Epidermal melanocyte (primary cell): ENCODE measurements around the gene UGT1A6.
"Not testable (repeated sequence)": the region's sequence is repeated elsewhere in the genome, so short reads cannot be mapped to it uniquely, and the experiment has no call there.

Experiments used
- DNase-seq: peaks from one replicate; pipeline ENCODE4 v3.0.0; 2011; ENCODE audit warnings: low spot score; ENCODE audit not compliant: insufficient read length

The UGT1A6 gene

GRCh38 chr2:233686928-233687327 is 5.8 kb upstream of the UGT1A6 start:
- no peak for DNase-seq

- DNase-seq = no peak
These were observed 4.3 kb upstream of the UGT1A6 start for GRCh38 chr2:233688341-233688740.

- DNase-seq = no peak
These were observed 3.7 kb upstream of the UGT1A6 start for GRCh38 chr2:233689031-233689430.

GRCh38 chr2:233689501-233689900 is 3.2 kb upstream of the UGT1A6 start:
- DNase-seq = no peak

- no peak for DNase-seq
These were observed 2.2 kb upstream of the UGT1A6 start for GRCh38 chr2:233690444-233690843.

- no peak for DNase-seq
These were observed 952 bp upstream of the UGT1A6 start for GRCh38 chr2:233691443-233692433.

GRCh38 chr2:233693963-233694362 is 1.3 kb downstream of the UGT1A6 start:
- DNase-seq = no peak

GRCh38 chr2:233698740-233699139 is 6.0 kb downstream of the UGT1A6 start:
- no peak for DNase-seq

GRCh38 chr2:233699424-233700027 is 6.8 kb downstream of the UGT1A6 start:
- no peak for DNase-seq

GRCh38 chr2:233700028-233700635 is 7.4 kb downstream of the UGT1A6 start:
- DNase-seq = no peak

- DNase-seq = not testable (repeated sequence)
These were observed 8.2 kb downstream of the UGT1A6 start for GRCh38 chr2:233700842-233701241.

GRCh38 chr2:233702238-233702637 is 9.5 kb downstream of the UGT1A6 start:
- no peak for DNase-seq

GRCh38 chr2:233705911-233706506 is 13.3 kb downstream of the UGT1A6 start:
- DNase-seq = no peak

GRCh38 chr2:233706720-233707119 is 14.0 kb downstream of the UGT1A6 start:
- DNase-seq = no peak

GRCh38 chr2:233707940-233708644 is 15.4 kb downstream of the UGT1A6 start:
- DNase-seq = no peak

GRCh38 chr2:233708942-233709341 is 16.3 kb downstream of the UGT1A6 start:
- no peak for DNase-seq

- peak; percentile 46 for DNase-seq
These were observed 18.8 kb downstream of the UGT1A6 start for GRCh38 chr2:233711312-233712008.

- DNase-seq = no peak
These were observed 20.0 kb downstream of the UGT1A6 start, which contains the start of gene UGT1A5 for GRCh38 chr2:233712611-233713261. TSS of gene UGT1A5 (plus strand) at chr2:233712907. CDS start at chr2:233712992, 85 bp downstream.

GRCh38 chr2:233713262-233713615 is 20.5 kb downstream of the UGT1A6 start:
- no peak for DNase-seq

GRCh38 chr2:233714121-233714520 is 21.4 kb downstream of the UGT1A6 start:
- DNase-seq = no peak
